ENCODE data around the gene NUDT15.

DNA sequence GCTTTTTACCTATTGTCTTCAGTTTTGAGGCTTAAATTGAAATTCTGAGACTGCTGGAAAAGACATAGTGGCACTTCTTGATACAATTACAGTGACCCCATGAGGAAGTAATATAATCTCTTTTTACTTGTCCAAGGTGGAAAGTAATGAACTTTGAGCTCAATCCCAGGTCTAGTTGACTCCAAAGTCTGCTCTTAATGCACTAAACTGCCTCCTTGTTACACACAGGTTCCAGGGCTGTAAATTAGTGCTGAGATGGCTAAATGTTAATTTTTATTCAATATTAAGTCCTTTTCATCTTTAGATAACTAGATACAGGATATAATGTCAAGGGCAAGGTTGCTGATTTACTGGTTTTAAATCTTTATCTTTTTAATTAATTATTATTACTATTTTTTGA lies 2.5 kb downstream of the NUDT15 start:
- TF ChIP-seq, protein P1, sequence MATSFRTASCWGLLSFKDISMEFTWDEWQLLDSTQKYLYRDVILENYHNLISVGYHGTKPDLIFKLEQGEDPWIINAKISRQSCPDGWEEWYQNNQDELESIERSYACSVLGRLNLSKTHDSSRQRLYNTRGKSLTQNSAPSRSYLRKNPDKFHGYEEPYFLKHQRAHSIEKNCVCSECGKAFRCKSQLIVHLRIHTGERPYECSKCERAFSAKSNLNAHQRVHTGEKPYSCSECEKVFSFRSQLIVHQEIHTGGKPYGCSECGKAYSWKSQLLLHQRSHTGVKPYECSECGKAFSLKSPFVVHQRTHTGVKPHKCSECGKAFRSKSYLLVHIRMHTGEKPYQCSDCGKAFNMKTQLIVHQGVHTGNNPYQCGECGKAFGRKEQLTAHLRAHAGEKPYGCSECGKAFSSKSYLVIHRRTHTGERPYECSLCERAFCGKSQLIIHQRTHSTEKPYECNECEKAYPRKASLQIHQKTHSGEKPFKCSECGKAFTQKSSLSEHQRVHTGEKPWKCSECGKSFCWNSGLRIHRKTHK (tag by site-specific recombination; IDR thresholded peaks at IDR 0.05) = no peak
- TF ChIP-seq, protein P2, sequence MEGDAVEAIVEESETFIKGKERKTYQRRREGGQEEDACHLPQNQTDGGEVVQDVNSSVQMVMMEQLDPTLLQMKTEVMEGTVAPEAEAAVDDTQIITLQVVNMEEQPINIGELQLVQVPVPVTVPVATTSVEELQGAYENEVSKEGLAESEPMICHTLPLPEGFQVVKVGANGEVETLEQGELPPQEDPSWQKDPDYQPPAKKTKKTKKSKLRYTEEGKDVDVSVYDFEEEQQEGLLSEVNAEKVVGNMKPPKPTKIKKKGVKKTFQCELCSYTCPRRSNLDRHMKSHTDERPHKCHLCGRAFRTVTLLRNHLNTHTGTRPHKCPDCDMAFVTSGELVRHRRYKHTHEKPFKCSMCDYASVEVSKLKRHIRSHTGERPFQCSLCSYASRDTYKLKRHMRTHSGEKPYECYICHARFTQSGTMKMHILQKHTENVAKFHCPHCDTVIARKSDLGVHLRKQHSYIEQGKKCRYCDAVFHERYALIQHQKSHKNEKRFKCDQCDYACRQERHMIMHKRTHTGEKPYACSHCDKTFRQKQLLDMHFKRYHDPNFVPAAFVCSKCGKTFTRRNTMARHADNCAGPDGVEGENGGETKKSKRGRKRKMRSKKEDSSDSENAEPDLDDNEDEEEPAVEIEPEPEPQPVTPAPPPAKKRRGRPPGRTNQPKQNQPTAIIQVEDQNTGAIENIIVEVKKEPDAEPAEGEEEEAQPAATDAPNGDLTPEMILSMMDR (tag by site-specific recombination; IDR thresholded peaks at IDR 0.05) = no peak
- TF ChIP-seq KLF16 (tag by site-specific recombination; IDR thresholded peaks at IDR 0.05) = no peak
- no peak for TF ChIP-seq ZNF777 (tag by site-specific recombination; IDR thresholded peaks at IDR 0.05; ENCODE audit: borderline replicate concordance)
- TF ChIP-seq ZNF561 (tag by site-specific recombination; IDR thresholded peaks at IDR 0.05; ENCODE audit: borderline replicate concordance) = no peak
- TF ChIP-seq ZNF239 (tag by site-specific recombination; IDR thresholded peaks at IDR 0.05) = no peak
- TF ChIP-seq ZNF510 (tag by site-specific recombination; IDR thresholded peaks at IDR 0.05; ENCODE audit: insufficient replicate concordance) = no peak
- no peak for TF ChIP-seq ZNF274 (IDR thresholded peaks at IDR 0.05; ENCODE audit: low read length)
- no peak for TF ChIP-seq ZNF274 (tag by site-specific recombination; IDR thresholded peaks at IDR 0.05; ENCODE audit: borderline replicate concordance)
- TF ChIP-seq, protein P3, sequence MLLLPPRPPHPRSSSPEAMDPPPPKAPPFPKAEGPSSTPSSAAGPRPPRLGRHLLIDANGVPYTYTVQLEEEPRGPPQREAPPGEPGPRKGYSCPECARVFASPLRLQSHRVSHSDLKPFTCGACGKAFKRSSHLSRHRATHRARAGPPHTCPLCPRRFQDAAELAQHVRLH (tag by site-specific recombination; IDR thresholded peaks at IDR 0.05) = no peak
- TF ChIP-seq, protein P4, sequence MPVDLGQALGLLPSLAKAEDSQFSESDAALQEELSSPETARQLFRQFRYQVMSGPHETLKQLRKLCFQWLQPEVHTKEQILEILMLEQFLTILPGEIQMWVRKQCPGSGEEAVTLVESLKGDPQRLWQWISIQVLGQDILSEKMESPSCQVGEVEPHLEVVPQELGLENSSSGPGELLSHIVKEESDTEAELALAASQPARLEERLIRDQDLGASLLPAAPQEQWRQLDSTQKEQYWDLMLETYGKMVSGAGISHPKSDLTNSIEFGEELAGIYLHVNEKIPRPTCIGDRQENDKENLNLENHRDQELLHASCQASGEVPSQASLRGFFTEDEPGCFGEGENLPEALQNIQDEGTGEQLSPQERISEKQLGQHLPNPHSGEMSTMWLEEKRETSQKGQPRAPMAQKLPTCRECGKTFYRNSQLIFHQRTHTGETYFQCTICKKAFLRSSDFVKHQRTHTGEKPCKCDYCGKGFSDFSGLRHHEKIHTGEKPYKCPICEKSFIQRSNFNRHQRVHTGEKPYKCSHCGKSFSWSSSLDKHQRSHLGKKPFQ (tag by site-specific recombination; IDR thresholded peaks at IDR 0.05) = no peak
- no peak for TF ChIP-seq KLF1 (tag by site-specific recombination; IDR thresholded peaks at IDR 0.05)
- no peak for TF ChIP-seq ZIC2 (tag by site-specific recombination; IDR thresholded peaks at IDR 0.05)
- TF ChIP-seq ZNF629 (tag by site-specific recombination; IDR thresholded peaks at IDR 0.05) = no peak
